ENCODE results near the gene RAD51B. TPM values are rescaled to one million over a fixed set of nuclear protein-coding genes. Genes with fewer than 3 reads are reported as not detected.

RAD51B gene
- polyA plus RNA-seq, 1 donor: 13.3 TPM

DNA sequence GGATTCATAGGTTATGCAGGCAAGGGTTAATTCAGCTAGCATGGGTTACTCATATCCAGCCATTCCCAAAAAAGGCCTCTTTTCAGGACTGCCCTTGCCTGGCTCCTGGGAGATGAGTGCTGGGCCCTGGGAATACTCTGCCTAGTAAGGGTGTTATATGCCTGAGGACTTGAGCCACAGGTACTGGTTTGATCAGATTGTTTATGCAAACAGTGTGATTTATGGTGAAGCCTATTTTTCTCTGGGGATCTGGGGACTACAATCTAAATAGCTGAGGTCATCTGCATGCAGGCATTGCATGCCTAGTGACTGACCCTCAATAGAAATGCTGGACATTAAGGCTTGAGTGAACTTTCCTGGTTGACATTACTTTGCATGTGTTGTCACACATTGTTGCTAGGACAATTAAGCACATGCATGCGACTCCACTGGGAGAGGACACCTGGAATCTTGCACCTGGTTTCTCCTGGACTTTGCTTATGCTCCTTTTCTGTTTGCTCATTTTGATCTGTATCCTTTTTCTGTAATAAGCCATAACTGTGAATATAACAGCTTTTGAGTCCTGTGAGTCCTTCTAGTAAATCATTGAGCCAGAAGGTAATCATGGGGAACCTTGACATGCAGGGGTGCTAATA, 73.0 kb downstream of the RAD51B start:
- no peak for DNase-seq

DNA sequence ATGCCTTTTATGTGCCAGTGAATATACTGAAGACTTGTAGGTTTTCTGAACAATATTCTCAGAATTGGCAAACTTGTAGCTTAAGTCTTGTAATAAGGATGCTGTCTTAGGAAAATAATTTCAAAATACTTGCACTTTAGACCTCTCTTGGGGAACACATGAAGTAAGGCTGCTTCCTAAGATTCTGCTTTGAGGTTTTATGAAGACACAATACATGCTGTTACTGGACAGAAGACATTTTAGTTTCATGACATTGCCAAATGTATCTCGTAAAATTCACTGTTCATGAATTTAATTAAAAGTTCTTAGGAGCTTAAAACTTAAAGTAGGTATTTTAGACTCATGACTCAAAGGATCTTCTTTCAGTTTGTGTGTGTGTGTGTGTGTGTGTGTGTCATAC, 80.7 kb downstream of the RAD51B start:
- DNase-seq: no peak

DNA sequence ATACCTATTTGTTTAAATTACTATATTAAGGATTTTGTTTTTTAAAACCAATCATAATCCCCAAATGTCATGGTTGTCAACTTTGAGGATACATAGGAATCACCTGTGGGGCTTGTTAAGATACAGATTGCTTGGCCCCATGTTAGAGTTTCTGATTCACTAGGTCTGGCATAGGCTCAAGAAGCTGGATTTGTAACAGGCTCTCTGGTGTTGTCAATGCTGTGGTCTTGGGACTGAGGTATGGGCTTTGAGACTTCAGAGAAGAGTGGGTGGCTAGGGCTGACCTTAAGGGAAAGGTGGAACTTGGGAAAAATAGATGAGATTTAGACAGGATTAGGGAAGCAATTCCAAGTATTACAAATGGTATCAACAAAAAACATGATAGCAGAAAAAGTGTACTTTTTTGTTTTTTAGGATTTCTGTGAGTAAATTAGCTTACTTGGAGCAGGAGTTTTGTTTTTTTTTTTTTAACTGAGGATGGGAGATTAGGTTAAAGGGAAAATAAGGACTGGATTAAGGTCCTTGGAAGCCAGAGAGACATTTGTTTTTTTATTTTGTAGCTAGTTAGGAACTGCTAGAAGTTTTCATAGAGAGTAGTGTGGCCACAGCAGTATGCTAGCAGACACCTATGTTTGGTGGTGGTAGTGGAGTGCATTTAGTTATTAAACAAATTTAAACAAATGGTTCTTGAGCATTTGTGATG, 88.6 kb downstream of the RAD51B start:
- DNase-seq: no peak

DNA sequence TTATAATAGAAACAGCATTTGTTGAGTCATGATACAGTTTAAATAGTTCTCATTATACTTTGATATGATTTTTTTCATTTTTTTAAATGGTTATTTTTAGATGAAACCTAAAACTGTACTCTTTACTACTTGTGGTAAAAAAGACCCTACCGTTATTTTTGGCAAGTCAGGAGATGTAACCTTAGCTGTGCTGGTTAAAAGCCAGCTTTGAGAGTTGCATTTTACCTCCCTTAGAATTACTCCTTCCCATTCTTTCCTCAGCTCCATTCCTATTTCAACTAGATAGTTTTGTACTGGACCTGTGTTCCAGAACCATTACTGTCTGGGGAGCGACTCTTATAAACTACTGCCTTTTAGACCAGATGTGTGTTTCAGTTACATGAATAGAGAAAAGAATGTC, 92.0 kb downstream of the RAD51B start:
- no peak for DNase-seq

DNA sequence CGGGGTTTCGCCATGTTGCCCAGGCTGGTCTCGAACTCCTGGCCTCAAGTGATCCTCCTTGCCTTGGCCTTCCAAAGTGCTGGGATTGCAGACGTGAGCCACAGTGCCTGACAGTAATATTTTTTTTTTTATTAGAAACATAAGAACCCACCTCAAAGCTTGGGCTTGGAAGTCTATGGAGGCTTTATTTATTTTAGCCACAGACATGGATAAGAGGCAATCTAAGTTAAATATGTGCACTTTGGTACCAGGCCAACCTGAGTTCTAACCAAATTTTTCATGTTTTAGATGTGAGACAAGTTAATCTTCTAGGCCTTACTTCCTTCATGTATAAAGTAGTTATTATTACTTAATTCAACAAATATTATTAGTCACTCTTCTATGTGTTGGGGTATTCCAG, 96.9 kb downstream of the RAD51B start:
- DNase-seq: no peak

DNA sequence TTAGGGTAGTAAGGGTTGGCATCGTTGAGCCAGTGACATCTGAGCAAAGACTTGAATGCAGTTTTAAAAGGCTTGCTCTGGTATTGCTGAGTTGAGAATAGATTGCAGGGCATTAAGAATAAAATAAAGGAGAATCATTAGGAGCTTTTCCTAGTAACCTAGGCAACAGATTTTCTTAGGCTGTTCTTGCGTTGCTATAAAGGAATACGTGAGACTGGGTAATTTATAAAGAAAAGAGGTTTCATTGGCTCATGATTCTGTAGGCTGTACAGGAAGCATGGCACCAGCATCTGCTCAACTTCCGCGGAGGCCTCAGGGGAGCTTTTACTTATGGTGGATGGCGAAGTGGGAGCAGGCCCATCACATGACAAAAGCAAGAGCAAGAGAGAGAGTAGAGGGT, 97.4 kb downstream of the RAD51B start:
- no peak for DNase-seq

DNA sequence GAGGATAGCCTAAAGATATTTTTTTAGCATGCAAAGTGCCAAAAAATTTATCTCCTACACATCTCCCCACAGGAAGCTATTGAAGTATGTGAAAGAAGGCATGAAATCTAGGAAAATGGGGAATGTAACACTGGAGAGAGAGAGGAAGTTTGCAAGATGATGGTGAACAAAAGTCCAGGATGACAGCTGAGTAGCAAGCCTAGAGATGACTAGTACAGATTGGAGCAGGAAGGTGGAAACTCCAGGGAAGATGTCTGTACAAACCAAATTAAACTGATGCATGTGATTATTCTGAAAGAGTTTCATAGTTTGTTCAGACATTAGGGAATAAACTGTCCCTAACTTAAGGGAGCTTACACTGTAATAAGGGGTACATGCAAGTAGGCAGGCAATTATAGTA, 99.3 kb downstream of the RAD51B start:
- no peak for DNase-seq

DNA sequence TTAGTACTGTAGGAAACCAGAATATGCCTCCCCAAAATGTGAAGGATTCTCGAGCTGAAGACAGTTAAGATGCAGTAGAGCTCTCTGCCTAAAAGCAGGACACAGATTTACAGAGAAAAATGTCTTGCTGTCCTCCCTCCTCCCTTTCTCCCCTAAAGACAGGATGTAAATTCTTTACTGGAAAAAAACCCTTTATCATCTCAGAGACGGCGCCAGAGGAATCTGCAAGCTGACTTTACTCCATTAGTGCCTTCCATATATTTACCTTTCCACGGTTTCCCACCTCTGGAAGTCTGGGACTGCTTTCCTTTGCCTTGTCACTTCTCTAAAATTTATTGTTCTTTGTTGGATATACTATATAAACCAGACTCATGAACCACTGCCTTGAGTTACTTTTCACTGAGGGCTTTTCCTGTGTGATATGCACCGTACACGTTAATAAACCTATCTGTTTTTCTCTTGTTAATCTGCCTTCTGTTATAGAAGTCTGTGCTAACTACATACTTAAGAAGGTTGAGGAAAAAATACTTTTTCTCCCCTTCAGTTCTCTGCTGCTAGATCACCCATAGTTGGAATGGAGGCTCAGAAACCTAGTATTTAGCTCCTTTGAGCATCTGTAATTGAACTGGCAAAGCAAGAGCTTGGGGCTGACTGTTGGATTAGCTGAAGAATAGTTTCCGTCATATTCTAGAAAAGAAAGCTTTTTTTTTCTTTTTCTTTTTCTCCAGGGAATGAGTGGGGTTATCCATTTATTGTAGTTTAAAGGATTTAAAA, 99.9 kb downstream of the RAD51B start:
- no peak for DNase-seq

DNA sequence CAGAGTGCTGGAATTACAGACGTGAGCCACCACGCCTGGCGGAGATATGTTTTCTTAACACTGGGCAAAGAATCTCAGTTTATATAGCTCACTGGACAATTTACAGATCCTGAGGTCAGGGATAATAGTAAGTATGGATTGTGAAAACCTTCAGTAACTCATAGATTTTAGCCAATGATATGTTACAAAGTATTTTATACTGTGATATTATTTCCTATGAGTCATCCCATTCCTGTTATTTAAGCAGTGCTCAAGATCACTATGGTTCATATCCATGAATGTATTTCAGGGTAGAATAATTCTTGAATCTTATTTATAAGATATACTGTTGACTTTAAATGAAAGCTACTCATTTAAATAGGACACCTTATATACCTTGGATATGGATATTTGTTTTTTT, 107.2 kb downstream of the RAD51B start:
- DNase-seq: no peak

DNA sequence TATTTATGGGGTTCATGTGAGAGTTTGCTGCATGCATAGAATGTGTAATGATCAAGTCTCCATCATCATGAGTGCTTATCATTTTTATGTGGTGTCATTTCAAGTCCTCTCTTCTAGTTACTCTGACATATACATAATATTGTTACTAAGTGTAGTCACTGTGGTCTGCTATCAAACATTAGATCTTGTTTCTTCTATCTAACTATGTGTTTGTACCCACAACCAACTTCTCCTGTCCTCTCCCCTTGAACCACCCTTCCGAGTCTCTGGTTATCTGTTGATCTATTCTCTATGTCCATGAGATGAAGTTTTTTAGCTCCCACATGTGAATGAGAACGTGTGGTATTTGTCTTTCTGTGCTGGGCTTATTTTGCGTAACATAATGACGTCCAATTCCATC, 107.7 kb downstream of the RAD51B start:
- DNase-seq: no peak

DNA sequence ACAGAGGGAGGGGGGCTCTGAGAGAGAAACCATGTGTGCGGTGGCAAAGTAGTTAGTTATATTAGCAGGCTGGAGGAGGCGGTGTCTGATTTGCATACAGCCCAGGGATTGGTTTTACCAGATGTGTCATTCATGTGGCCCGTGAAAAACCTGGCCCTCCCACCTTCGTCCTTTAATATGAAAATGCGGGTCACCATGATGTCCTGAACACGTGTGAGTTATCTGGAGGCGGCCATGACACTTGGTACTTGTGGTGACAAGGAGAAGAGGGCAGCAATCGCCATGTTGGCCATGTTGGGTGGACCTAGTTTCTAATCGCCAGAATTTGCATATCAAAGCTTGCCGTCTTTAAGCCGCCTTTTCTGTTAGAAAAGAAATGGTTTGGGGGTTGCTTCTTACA, 108.8 kb downstream of the RAD51B start:
- DNase-seq: no peak

DNA sequence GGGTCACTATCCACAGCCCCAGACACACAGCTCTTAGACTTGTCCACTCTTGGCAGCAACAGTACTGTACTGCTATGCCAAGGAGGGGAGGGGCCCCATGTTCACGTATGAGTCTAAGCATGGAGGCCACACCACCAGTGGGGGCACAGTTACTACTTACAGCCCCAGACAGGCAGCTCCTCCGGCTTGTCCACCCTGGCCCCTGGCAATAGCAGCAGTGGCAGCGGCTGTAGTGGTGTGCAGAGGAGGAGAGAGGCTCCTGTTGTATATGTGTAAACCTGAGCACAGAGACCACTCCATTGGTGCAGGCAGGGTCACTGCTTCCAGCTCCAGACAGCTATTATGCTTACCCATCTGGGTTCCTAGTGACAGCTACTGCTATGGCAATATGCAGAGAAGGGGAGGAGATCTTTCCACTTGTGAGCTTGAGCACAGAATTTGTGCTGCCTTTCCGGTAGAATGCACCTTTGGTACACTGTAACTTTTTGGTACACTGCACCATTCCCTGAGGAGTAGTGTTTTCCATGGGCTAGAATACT, 113.2 kb downstream of the RAD51B start:
- no peak for DNase-seq

DNA sequence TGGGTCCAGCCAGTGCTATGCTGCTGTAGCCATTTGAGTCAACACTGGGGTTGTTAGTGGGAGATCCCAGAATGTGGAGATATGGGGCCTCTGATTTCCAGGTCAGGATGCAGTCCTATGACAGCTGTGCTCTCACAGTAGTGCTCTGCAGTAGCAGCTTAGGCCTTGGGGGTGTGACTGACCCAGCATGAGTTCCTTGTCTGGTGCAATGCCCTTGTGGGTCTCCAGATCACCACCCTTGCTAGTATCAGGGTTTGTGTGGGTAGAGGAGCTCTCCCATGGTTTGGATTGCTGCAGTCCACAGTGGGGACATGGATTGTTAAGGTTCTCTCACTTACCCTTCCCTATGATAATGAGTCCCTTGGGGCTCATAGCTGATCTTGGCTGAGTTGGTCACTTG, 113.7 kb downstream of the RAD51B start:
- DNase-seq: no peak

DNA sequence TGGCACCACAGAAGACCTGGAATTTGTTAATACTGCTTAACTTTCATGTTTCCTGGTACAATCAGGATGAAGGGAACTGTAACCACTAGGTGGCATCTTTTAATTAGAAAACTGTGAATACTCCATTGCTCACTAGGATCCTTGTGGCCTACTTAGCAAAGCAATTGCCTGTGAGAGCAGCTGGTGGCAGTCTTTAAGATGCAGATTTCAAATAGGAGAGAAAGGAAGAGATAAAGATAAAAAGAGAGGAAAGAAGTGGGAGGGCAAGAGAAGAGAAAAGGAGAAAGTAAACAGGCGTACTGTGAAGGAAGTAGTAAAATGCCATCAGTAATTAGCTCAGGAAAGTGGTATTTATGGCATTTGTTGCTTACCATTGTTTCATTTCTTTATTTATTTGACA, 114.5 kb downstream of the RAD51B start:
- DNase-seq: peak; percentile 86

DNA sequence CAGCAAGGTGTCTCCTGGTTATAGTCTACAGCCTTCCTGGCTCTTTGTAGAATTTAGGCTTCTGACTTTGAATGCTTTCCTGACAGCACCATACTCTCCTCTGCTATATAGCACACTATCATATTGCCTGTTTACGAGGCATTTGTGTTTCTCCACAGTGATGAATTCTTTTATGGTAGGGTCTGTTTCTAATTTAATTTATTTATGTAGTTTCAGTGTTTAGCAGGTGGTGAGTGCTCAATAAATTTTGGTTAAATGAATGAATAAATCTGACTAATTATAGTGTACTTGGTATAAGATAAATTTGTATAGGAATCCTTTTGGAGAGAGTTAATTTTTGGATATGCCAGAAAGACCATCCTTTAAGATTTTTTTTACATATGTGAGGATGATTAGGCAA, 115.3 kb downstream of the RAD51B start:
- DNase-seq: no peak

DNA sequence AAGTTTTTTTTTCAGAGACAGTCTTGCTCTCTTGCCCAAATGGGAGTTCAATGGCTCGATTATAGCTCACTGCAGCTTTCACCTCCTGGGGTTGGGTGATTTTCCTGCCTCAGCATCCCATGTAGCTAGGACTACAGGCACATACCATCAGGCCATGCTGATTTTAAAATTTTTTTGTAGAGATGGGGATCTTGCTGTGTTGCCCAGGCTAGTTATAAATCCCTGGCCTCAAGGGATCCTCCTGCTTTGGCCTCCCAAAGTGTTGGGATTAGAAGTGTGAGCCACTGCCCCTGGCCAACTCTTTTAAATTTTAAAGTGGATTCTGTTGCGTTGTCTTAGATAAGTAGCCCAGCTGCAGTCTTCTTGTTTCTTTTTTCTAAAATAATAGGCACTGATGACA, 115.8 kb downstream of the RAD51B start:
- DNase-seq: no peak

DNA sequence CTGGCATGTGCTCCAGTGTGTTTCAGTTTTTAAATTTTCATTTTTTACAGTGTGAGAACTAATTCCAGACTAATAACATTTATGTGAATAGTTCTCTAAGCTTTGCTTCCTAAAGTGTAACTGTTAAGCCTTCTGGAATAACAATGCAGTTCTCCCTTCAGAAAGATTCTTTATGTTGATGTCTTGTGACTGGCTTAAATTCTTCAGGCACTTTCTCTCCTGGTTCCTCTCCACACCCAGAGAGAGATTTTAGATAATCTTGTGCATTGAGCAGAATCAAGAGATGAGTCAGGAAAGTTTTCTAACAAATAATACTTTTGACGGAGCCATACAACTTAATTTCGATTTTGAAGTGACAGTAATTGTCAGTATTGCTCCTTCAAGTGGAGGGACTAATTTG, 118.5 kb downstream of the RAD51B start:
- no peak for DNase-seq

DNA sequence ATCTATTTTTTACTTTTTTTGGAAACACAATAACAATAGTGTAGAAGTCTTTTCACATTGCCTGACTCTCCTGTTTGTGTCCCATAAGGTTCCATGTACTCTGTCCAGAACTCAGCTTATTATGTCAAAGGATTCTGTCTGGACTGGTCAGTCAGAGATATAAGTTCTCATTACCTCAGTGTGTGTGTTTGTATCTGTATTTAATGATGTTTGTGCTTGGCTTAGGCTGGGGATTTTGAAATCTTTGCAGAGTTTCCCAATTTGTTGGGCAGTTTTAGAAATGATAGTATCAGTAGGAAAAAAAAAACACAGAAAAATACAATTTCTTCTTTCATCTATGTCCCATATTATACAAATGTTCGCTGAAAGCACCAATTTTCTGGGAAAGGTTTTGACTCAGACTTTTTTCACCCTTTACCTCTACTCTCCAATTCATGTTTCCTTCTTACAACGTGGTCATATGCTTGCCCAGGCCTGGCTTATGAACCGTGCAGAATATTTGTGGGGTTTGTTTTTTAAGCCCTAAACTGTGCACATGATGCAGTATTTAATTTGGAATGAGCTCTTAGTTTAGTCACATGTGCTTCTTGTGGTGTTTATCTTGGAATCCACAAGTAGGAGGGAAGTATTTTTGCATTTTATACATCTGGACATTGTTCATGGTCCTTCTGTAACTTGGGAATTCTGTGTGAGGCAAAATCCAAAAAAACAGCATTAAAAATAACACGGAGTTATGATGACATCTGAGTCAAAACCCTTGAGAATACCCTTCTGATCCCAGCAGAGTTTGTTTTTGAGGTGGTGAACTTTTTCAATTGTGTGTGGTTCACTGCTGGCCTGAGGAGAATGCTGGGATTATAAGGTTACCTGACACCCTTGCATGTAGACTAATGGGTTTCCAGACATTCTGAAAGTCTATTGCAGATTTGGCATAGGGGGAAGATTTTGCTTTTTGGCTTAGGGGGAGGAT, 121.2 kb downstream of the RAD51B start:
- peak; percentile 28 for DNase-seq

DNA sequence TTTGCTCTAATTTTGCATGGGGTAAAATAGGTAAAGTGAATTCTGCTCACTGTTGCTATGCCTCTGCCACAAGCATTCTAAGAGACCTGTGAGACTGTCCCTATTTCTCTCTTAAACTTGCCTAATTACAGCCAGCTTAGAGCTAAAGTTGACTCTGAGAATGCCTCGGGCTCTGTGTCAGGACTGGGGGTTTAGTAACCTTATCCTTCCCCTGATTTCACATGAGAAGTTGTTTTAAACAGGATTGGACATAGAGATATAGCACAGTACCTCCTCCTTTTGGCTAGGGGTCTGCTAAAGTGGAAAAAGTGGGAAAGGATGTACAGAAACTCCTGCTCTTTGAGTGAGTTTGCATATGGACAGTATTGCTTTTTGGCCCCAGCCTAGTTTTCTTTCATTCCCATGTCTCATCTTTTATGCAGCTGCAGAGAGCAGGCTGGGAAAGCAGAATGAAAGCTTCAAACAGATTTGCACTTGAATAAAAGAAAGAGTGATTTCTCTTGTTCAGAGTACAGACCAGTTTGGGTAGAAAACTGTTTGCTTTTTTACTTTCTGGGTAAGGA, 122.0 kb downstream of the RAD51B start:
- peak; percentile 42 for DNase-seq

DNA sequence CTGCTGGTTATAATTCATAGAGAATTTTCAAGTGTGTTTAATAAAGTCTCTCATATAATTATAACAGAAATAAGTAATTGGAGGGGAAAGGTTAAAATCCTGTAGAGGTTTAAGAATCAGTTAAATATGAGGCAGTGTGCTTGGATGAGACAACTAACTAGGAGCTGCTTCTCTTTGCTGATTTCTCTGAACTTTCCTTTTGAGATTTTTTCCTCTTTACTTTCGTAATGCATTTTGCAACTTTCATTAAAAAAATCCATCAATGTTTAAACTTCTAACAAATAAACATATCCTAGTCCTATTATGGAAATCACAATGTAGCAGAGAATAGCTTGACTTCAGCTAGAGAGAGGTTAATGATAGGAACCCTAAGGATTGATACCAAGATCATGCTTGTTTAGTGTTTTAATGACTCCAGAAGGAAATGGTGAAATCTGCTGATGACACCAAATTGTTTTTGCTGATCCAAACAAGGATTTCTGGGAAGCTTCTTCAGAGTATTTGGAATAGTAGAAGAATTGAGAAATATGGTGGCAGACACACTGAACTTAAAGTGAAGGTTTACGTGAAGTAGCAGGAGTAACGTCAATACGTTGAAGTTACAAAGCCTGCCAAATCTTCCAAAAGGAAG, 122.6 kb downstream of the RAD51B start:
- no peak for DNase-seq

DNA sequence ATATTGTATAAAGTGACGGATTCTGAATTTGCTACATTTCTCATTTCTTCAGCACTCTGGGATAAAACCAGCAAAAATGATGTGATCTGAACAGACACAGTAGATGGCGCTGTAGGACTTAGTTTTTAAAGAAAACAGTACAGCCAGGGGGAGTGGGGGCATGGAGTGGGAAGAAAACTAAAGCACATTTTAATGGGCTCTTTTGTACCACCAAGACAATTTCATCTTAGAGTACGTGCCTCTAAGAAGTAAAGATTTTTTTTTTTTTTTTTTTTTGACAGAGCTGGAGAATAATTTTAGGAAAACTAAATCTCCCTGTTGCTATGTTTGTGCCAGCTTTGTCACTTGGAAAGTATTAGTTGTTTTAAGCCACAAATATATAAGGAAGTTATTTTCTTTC, 124.4 kb downstream of the RAD51B start:
- peak; percentile 94 for DNase-seq

Data from left kidney (tissue), 2 donors.